CD4-positive, alpha-beta T cell treated with Interleukin-1 beta for 1 hour (primary cell): ENCODE measurements around the gene ENTPD1.
"Not testable (repeated sequence)": the region's sequence is repeated elsewhere in the genome, so short reads cannot be mapped to it uniquely, and the experiment has no call there.

Experiments
- DNase-seq, 2 donors: peaks; one replicate each; pipeline ENCODE4 v3.0.0-alpha.2; 2020 to 2022

Gene ENTPD1

GRCh38 chr10:95796504-95796903, 40.5 kb downstream of the ENTPD1 start:
- no peak for DNase-seq

DNA sequence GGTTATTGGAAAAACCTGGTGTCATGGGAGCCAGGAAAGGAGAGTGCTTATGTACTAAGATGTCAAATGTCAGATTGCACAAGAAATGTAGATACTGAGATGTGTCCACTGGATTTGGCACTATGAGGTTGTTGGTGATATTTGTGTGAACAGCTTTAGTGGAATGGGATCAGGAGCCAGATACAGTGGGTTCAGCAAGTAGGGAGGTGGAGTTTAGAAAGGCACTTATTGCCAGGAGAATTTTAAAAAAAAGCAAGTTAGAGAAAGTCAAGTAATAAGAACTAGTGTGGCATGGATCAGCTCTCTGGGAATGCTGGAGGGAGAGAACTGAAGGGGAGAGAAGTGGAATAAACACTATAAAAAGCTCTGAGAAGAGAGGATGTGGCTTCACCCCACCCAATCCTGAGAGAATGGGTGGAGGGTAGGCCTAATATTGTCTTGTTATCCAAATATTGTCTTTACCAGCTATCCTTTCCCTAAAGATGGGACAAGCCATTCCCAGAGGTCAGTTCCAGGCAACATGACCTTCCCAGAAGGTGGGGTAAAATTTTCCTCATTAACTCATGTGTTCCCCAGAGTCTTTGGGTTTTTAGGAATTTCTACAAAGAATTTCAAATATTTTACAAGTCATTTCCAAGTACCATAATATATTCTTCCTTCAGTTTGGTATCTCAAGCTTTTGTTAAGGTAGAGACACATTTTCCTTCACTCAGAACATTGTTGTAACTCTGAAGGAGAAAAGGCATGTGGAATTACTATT, 42.3 kb downstream of the ENTPD1 start:
- DNase-seq, result no peak

DNA sequence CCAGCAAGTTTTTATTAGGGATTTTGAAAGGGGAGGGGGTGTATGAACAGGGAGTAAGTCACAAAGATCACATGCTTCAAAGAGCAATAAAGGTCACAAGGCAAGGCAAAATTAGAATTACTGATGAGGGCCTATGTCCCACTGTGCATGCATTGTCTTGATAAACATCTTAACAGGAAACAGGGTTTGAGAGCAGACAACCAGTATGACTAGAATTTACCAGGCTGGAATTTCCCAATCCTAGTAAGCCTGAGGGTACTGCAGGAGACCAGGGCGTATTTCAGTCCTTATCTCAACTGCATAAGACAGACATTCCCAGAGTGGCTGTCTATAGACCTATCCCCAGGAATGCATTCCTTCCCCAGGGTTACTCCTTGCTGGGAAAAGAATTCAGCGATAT, 44.3 kb downstream of the ENTPD1 start:
- not testable (repeated sequence) for DNase-seq

GRCh38 chr10:95806687-95807380, 50.9 kb downstream of the ENTPD1 start:
- not testable (repeated sequence) for DNase-seq

GRCh38 chr10:95808705-95809308, 52.8 kb downstream of the ENTPD1 start:
- not testable (repeated sequence) for DNase-seq

DNA sequence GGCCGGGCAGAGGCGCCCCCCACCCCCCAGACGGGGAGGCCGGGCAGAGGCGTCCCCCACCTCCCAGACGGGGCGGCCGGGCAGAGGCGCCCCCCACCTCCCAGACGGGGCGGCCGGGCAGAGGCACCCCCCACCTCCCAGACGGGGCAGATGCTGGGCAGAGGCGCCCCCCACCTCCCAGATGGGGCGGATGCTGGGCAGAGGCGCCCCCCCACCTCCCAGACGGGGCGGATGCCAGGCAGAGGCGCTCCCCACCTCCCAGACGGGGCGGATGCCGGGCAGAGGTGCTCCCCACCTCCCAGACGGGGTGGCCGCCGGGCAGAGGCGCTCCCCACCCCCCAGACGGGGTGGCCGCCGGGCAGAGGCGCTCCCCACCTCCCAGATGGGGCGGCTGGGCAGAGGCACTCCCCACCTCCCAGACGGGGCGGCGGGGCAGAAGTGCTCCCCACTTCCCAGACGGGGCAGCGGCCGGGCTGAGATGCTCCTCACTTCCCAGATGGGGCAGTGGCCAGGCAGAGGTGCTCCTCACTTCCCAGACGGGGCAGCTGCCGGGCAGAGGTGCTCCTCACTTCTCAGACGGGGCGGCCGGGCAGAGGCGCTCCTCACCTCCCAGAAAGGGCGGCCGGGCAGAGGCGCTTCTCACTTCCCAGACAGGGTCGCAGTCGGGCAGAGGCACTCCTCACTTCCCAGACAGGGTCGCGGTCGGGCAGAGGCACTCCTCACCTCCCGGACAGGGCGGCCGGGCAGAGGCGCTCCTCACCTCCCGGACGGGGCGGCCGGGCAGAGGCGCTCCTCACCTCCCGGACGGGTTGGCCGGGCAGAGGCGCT, 53.6 kb downstream of the ENTPD1 start:
- no peak for DNase-seq

DNA sequence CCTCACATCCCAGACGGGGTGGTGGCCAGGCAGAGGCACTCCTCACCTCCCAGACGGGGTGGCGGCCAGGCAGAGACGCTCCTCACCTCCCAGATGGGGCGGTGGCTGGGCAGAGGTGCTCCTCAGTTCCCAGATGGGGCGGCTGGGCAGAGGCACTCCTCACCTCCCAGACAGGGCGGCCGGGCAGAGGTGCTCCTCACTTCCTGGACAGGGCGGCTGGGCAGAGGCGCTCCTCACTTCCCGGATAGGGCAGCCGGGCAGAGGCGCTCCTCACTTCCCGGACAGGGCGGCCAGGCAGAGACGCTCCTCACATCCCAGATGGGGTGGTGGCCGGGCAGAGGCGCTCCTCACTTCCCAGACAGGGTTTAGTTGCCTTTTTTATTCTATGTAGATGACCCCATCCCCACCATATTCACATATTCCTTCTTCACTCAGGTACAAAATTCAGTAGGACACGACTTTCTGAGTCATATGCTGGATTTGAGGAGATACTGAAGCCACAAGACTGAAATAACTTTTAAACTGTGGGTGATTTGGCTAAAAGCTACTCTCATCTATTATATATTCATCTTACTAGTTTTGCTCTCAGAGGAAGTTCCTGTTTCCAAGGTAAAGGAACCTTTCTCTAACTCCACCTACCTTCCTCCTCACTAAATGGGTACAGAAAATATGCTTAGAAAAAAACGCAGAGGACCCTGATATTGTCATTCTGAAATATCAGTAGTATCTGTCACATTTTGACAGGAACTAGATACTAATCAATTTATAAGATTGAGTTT, 54.4 kb downstream of the ENTPD1 start:
- no peak for DNase-seq

- DNase-seq, result no peak
These were observed 57.2 kb downstream of the ENTPD1 start for GRCh38 chr10:95813054-95813685.

DNA sequence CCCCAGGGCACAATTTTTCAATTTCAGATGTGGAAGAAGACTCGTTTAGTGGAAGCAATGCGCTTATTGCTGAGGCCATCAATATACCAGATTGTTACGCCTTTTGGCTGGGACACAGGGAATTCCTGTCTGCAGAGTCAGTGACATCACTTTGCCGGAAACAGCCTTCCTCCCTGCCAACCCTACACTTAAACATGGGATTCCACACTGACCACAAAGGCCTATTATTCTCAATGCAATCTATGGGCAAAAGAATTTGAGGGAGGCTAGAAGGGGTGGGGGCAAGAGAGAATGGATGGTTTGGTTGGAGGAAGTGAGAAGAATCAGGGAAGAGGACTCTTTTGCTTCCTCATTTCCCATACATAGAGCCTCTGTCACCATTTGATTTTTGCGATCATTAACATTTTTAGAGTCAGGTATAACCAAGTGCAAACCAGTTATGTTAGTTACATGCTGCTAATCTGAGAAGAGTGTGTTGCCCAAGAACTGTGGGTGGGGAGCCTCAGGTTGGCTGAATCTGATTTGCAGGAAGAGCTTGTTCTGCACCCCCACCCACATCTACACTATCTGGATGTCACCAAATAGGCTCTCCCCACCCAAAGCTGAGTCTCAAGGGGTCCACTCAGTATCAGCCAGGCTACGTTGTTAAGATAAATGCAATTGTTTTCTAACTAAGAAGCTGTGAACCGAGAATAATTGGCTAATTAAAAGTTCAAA, 58.2 kb downstream of the ENTPD1 start:
- no peak for DNase-seq

- DNase-seq, result no peak
These were observed 59.2 kb downstream of the ENTPD1 start for GRCh38 chr10:95815133-95815532.

- no peak for DNase-seq
These were observed 59.8 kb downstream of the ENTPD1 start for GRCh38 chr10:95815701-95816240.

GRCh38 chr10:95818010-95818409, 62.0 kb downstream of the ENTPD1 start:
- DNase-seq, result no peak

DNA sequence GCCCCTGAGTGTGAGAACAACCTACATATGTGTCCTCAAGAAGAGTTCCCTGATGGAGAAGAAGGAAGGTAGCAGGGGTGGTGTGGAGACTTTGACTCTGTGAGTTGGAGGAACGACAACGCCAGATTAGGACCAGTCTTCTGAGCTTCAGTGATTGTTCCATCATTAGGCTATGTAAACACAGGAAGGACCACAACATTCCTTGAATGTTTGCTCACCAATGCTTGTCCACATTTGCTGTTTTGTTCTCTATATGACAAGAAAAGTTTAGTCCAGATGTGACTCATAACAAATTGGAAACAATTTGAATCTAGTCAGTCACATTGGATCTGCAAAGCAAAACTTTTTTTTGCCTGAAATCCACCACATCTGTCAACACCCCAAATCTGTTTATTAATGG, 62.7 kb downstream of the ENTPD1 start:
- no peak for DNase-seq

- DNase-seq, result no peak
These were observed 63.8 kb downstream of the ENTPD1 start for GRCh38 chr10:95819620-95820329.

GRCh38 chr10:95820363-95820762, 64.4 kb downstream of the ENTPD1 start:
- DNase-seq, result no peak

GRCh38 chr10:95821720-95822119, 65.8 kb downstream of the ENTPD1 start:
- no peak for DNase-seq

GRCh38 chr10:95830044-95830443, 74.1 kb downstream of the ENTPD1 start:
- no peak for DNase-seq

GRCh38 chr10:95831076-95831475, 75.1 kb downstream of the ENTPD1 start:
- no peak for DNase-seq

- no peak for DNase-seq
These were observed 75.6 kb downstream of the ENTPD1 start for GRCh38 chr10:95831515-95831914.
